SK-N-SH (cell line): ENCODE measurements around the gene MALRD1. TPM values are rescaled to one million over a fixed set of nuclear protein-coding genes. Genes with fewer than 3 reads are reported as not detected.

ENCODE experiments used
- CTCF ChIA-PET: fragments of 300-600, 350-600 bp; formaldehyde crosslinking; extraction: SDS; loops from one replicate; lab custom pipeline; 2021; lab: Yijun Ruan, JAX
- POLR2A ChIA-PET: fragments of 350-600 bp; sonication (Branson Sonifier 250); formaldehyde crosslinking; extraction: SDS; loops from one replicate; lab custom pipeline; 2020; ENCODE audit warnings: antibody characterized with exemption, inconsistent platforms; lab: Yijun Ruan, JAX
- DNase-seq: peaks from one replicate; pipeline ENCODE4 v3.0.0; 2012
- H2AFZ ChIP-seq: fragments of 200-600 bp; sonication (generic); 2 replicates; pipeline ENCODE4 v1.8.1; 2016; ENCODE audit warnings: antibody characterized with exemption, mild to moderate bottlenecking, low read depth
- H3F3A ChIP-seq: fragments of 200-600 bp; sonication (generic); replicated peaks from 2 replicates; pipeline ENCODE3; 2016; ENCODE audit warnings: antibody characterized with exemption, mild to moderate bottlenecking; ENCODE audit not compliant: insufficient read depth
- H3K27ac ChIP-seq, 2 experiments: fragments of 200-500 bp in 1 of 2; fragments of 200-600 bp in 1 of 2; sonication (Bioruptor generic) in 1 of 2; sonication (generic), shearing (Covaris generic) in 1 of 2; 2 replicates each; pipeline versions ENCODE4 v1.5.1 to v1.6.1; 2014 to 2016; ENCODE audit warnings: low read depth in 2 of 2, inconsistent platforms in 1 of 2, low read length in 1 of 2, mild to moderate bottlenecking in 1 of 2, mixed read lengths in 1 of 2
- H3K27me3 ChIP-seq: fragments of 200-600 bp; sonication (generic), shearing (Covaris generic); 2 replicates; pipeline ENCODE4 v1.6.1; 2016; ENCODE audit warnings: mixed run types; ENCODE audit not compliant: insufficient read depth
- H3K36me3 ChIP-seq, 2 experiments: fragments of 200-500 bp in 1 of 2; fragments of 200-600 bp in 1 of 2; sonication (Bioruptor generic) in 1 of 2; sonication (generic) in 1 of 2; replicated peaks in 1 of 2; 2 replicates each; pipeline versions ENCODE3 to v1.5.1; 2014 to 2016; ENCODE audit warnings: low read length in 1 of 2, mild to moderate bottlenecking in 1 of 2; ENCODE audit not compliant: insufficient read depth in 2 of 2, control insufficient read depth in 1 of 2
- H3K4me1 ChIP-seq, 2 experiments: fragments of 200-500 bp in 1 of 2; fragments of 200-600 bp in 1 of 2; sonication (Bioruptor generic) in 1 of 2; sonication (generic), shearing (Covaris generic) in 1 of 2; 2 replicates each; pipeline versions ENCODE4 v1.5.1 to v1.6.1; 2014 to 2016; ENCODE audit warnings: low read depth in 1 of 2, low read length in 1 of 2, mixed run types in 1 of 2; ENCODE audit not compliant: insufficient read depth in 2 of 2, control insufficient read depth in 1 of 2
- H3K4me2 ChIP-seq: fragments of 200-600 bp; sonication (generic), shearing (Covaris generic); 2 replicates; pipeline ENCODE4 v1.6.1; 2017; ENCODE audit warnings: mixed run types
- H3K4me3 ChIP-seq, 2 experiments: fragments of 200-500 bp in 1 of 2; fragments of 200-600 bp in 1 of 2; sonication (Bioruptor generic) in 1 of 2; sonication (generic), shearing (Covaris generic) in 1 of 2; 2 replicates each; pipeline versions ENCODE4 v1.5.1 to v1.8.1; 2014 to 2016; ENCODE audit warnings: low read depth in 2 of 2, inconsistent platforms in 1 of 2, low read length in 1 of 2, mild to moderate bottlenecking in 1 of 2, mixed read lengths in 1 of 2, moderate library complexity in 1 of 2
- H3K79me2 ChIP-seq: fragments of 200-600 bp; sonication (generic); 2 replicates; pipeline ENCODE4 v1.8.1; 2017; ENCODE audit warnings: mild to moderate bottlenecking; ENCODE audit not compliant: insufficient read depth
- H3K9ac ChIP-seq: fragments of 200-600 bp; sonication (generic); 2 replicates; pipeline ENCODE4 v1.6.1; 2017; ENCODE audit warnings: mixed run types
- H3K9me2 ChIP-seq: fragments of 200-600 bp; sonication (generic); 2 replicates; pipeline ENCODE4 v1.6.1; 2017; ENCODE audit warnings: mixed run types
- H3K9me3 ChIP-seq: fragments of 200-600 bp; sonication (generic); 2 replicates; pipeline ENCODE4 v1.6.1; 2017; ENCODE audit warnings: mixed run types, mild to moderate bottlenecking, moderate library complexity
- H4K20me1 ChIP-seq: fragments of 200-600 bp; sonication (generic); 2 replicates; pipeline ENCODE4 v1.6.1; 2017; ENCODE audit warnings: mild to moderate bottlenecking, mixed run types; ENCODE audit not compliant: insufficient read depth
- CHD2 ChIP-seq: fragments of 150-350 bp; IDR thresholded peaks from 2 replicates; pipeline ENCODE4 v1.6.1; 2018; ENCODE audit warnings: low read length; ENCODE audit not compliant: partially characterized antibody
- EP300 ChIP-seq, 2 experiments: IDR thresholded peaks; 2 replicates each; pipeline versions ENCODE4 v1.4.0 to v1.6.1; 2012; ENCODE audit warnings: borderline replicate concordance in 1 of 2, low read depth in 1 of 2, low read length in 1 of 2
- FOSL2 ChIP-seq: IDR thresholded peaks from 2 replicates; pipeline ENCODE4 v1.4.0; 2012; ENCODE audit warnings: low read depth, mild to moderate bottlenecking, moderate library complexity, borderline replicate concordance
- FOXJ3 ChIP-seq: sonication (generic); formaldehyde crosslinking; IDR thresholded peaks from 2 replicates; pipeline ENCODE4 v1.5.1; 2020; ENCODE audit warnings: mild to moderate bottlenecking, missing genetic modification reagents
- FOXM1 ChIP-seq: IDR thresholded peaks from 2 replicates; pipeline ENCODE4 v1.4.0; 2012; ENCODE audit warnings: low read depth, mild to moderate bottlenecking
- JUND ChIP-seq: IDR thresholded peaks from 2 replicates; pipeline ENCODE4 v1.4.0; 2012
- MXI1 ChIP-seq: IDR thresholded peaks from 2 replicates; pipeline ENCODE4 v1.6.1; 2012; ENCODE audit warnings: mild to moderate bottlenecking, low read depth, low read length, improper control_type of control experiment
- RAD21 ChIP-seq: IDR thresholded peaks from 2 replicates; pipeline ENCODE4 v1.6.1; 2012; ENCODE audit warnings: mild to moderate bottlenecking, low read length
- TCF12 ChIP-seq: IDR thresholded peaks from 2 replicates; pipeline ENCODE4 v1.4.0; 2012
- TEAD4 ChIP-seq: IDR thresholded peaks from 2 replicates; pipeline ENCODE4 v1.4.0; 2012; ENCODE audit warnings: mild to moderate bottlenecking, borderline replicate concordance; ENCODE audit not compliant: insufficient read depth
- WGBS: methylation state at CpG from one replicate; pipeline ENCODE4 v1.1.6; 2017; ENCODE audit warnings: low lambda C conversion rate; 5-methylcytosine and 5-hydroxymethylcytosine counted together
- polyA plus RNA-seq, 3 experiments: library from polyadenylated mRNA; depleted of rRNA; stranded (reverse); fragments of >200 nt; gene quantifications; 2 replicates each; pipeline ENCODE4 v1.2.3, GENCODE V29; 2012
- TF ChIP-seq, protein P1 (sequence below): IDR thresholded peaks from 2 replicates; pipeline ENCODE4 v1.4.0; 2012; ENCODE audit warnings: low read depth, borderline replicate concordance
- TF ChIP-seq, protein P2 (sequence below): IDR thresholded peaks from 2 replicates; pipeline ENCODE4; 2012
- TF ChIP-seq, protein P3 (sequence below): fragments of 150-350 bp; IDR thresholded peaks from 2 replicates; pipeline ENCODE4 v1.6.1; 2016; ENCODE audit warnings: mild to moderate bottlenecking, low read depth, low read length
- TF ChIP-seq, protein P4 (sequence below): IDR thresholded peaks from 2 replicates; pipeline ENCODE4 v1.4.0; 2012; ENCODE audit warnings: low read depth, borderline replicate concordance

MALRD1 gene
- polyA plus RNA-seq, 1 of the 3 experiments (the other 2 are of a cell fraction) = not detected

DNA sequence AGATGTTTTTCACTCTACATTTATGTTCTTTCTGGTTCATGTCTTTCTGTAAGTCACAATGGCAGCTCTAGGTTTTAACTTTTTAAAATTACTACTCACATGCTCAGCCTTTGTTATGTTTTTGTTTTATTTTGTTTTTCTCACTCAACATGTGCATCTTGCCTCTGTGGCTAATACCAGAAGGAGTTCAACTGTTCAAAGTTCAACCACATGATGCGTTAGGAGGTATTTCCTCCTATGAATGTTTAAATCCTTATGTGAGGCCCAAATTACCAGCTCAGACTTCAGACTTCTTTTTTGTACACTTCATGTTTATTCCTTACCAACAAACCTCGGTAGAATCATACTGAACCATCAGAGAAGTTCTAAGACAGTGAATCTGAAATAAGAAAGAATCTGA is 151.6 kb downstream of the MALRD1 start:
- H3K27me3 ChIP-seq = no peaks in the 10 kb centered on the region
- no peaks in the 10 kb centered on the region for H3K79me2 ChIP-seq
- H3K4me2 ChIP-seq = no peak overlapping the region
- TF ChIP-seq JUND (no peak), MXI1 (no peak), TEAD4 (no peak), EP300 (IDR thresholded peaks at IDR 0.05; ENCODE audit: borderline replicate concordance in 1 of 2, low read depth in 1 of 2, low read length in 1 of 2) (no peak), RAD21 (no peak), TCF12 (no peak), FOXM1 (no peak), FOXJ3 (CRISPR knock-in tag) (no peak), FOSL2 (no peak), CHD2 (no peak)
- TF ChIP-seq, protein P1, sequence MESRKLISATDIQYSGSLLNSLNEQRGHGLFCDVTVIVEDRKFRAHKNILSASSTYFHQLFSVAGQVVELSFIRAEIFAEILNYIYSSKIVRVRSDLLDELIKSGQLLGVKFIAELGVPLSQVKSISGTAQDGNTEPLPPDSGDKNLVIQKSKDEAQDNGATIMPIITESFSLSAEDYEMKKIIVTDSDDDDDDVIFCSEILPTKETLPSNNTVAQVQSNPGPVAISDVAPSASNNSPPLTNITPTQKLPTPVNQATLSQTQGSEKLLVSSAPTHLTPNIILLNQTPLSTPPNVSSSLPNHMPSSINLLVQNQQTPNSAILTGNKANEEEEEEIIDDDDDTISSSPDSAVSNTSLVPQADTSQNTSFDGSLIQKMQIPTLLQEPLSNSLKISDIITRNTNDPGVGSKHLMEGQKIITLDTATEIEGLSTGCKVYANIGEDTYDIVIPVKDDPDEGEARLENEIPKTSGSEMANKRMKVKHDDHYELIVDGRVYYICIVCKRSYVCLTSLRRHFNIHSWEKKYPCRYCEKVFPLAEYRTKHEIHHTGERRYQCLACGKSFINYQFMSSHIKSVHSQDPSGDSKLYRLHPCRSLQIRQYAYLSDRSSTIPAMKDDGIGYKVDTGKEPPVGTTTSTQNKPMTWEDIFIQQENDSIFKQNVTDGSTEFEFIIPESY = no peak
- TF ChIP-seq, protein P2, sequence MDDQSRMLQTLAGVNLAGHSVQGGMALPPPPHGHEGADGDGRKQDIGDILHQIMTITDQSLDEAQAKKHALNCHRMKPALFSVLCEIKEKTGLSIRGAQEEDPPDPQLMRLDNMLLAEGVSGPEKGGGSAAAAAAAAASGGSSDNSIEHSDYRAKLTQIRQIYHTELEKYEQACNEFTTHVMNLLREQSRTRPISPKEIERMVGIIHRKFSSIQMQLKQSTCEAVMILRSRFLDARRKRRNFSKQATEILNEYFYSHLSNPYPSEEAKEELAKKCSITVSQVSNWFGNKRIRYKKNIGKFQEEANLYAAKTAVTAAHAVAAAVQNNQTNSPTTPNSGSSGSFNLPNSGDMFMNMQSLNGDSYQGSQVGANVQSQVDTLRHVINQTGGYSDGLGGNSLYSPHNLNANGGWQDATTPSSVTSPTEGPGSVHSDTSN = no peak
- TF ChIP-seq, protein P3, sequence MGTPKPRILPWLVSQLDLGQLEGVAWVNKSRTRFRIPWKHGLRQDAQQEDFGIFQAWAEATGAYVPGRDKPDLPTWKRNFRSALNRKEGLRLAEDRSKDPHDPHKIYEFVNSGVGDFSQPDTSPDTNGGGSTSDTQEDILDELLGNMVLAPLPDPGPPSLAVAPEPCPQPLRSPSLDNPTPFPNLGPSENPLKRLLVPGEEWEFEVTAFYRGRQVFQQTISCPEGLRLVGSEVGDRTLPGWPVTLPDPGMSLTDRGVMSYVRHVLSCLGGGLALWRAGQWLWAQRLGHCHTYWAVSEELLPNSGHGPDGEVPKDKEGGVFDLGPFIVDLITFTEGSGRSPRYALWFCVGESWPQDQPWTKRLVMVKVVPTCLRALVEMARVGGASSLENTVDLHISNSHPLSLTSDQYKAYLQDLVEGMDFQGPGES = no peak
- TF ChIP-seq, protein P4, sequence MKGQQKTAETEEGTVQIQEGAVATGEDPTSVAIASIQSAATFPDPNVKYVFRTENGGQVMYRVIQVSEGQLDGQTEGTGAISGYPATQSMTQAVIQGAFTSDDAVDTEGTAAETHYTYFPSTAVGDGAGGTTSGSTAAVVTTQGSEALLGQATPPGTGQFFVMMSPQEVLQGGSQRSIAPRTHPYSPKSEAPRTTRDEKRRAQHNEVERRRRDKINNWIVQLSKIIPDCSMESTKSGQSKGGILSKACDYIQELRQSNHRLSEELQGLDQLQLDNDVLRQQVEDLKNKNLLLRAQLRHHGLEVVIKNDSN = no peak
- no peaks in the 10 kb centered on the region for H3K36me3 ChIP-seq
- CTCF ChIA-PET = interaction anchor here (0.5 to 1.1 kb wide), 2 partner anchors 50 to 398 kb away, joined by 3 read pairs; no protein-coding TSS in a partner anchor
- no peaks in the 10 kb centered on the region for H4K20me1 ChIP-seq
- no peaks in the 10 kb centered on the region for H3K9me3 ChIP-seq
- no peak overlapping the region for H3K27ac ChIP-seq
- H3K4me3 ChIP-seq = no peak overlapping the region
- no peaks in the 10 kb centered on the region; a peak in 1 of 4 replicates for H3K4me1 ChIP-seq
- no peak overlapping the region for H3K9ac ChIP-seq
- 47% methylated on average over 2 of the region's 2 CpGs for WGBS
- no peaks in the 10 kb centered on the region for H3K9me2 ChIP-seq
- POLR2A ChIA-PET = no interaction called here
- no peak for DNase-seq
- H2AFZ ChIP-seq = 0 out of 2 replicates have a peak overlapping the region, but pooled peaks have one; percentile 41
- H3F3A ChIP-seq = no peaks in the 10 kb centered on the region
